HG03025 (cell line): ENCODE results near the gene SLC35G3.
"Not testable (repeated sequence)": the region's sequence is repeated elsewhere in the genome, so short reads cannot be mapped to it uniquely, and the experiment has no call there.

Source experiments
- ATAC-seq: cut with Tn5 transposase; IDR thresholded peaks from one replicate; pipeline ENCODE4 v1.9.1; 2021; ENCODE audit warnings: mild to moderate bottlenecking, moderate library complexity; ENCODE audit not compliant: unreplicated experiment, low FRiP score

SLC35G3 gene

GRCh38 chr17:35213412-35213940 lies 19.3 kb upstream of the SLC35G3 start:
- no peak for ATAC-seq

GRCh38 chr17:35212668-35213067 lies 18.5 kb upstream of the SLC35G3 start:
- no peak for ATAC-seq

GRCh38 chr17:35210741-35211140 lies 16.5 kb upstream of the SLC35G3 start:
- ATAC-seq, result no peak

GRCh38 chr17:35202582-35202981 lies 8.4 kb upstream of the SLC35G3 start:
- ATAC-seq, result not testable (repeated sequence)

- ATAC-seq, result not testable (repeated sequence)
Observed at GRCh38 chr17:35195062-35195461, 869 bp upstream of the SLC35G3 start.

- ATAC-seq, result no peak
Observed at GRCh38 chr17:35192708-35193107, 1.5 kb downstream of the SLC35G3 start.

- ATAC-seq, result no peak
Observed at GRCh38 chr17:35191001-35191695, 3.0 kb downstream of the SLC35G3 start.

GRCh38 chr17:35189291-35189690 lies 4.9 kb downstream of the SLC35G3 start:
- no peak for ATAC-seq

GRCh38 chr17:35188111-35188510 lies 6.1 kb downstream of the SLC35G3 start:
- ATAC-seq, result no peak

- ATAC-seq, result no peak
Observed at GRCh38 chr17:35187481-35187880, 6.7 kb downstream of the SLC35G3 start.

- ATAC-seq, result no peak
Observed at GRCh38 chr17:35185849-35186248, 8.3 kb downstream of the SLC35G3 start.

GRCh38 chr17:35184274-35184673 lies 9.9 kb downstream of the SLC35G3 start:
- ATAC-seq, result no peak

GRCh38 chr17:35183332-35183731 lies 10.9 kb downstream of the SLC35G3 start:
- no peak for ATAC-seq

GRCh38 chr17:35179379-35179778 lies 14.8 kb downstream of the SLC35G3 start:
- ATAC-seq, result not testable (repeated sequence)

- no peak for ATAC-seq
Observed at GRCh38 chr17:35176897-35177296, 17.3 kb downstream of the SLC35G3 start.

- ATAC-seq, result no peak
Observed at GRCh38 chr17:35175638-35176415, 18.4 kb downstream of the SLC35G3 start.

GRCh38 chr17:35174835-35175334 lies 19.3 kb downstream of the SLC35G3 start:
- ATAC-seq, result no peak

GRCh38 chr17:35172321-35172720 lies 21.9 kb downstream of the SLC35G3 start:
- not testable (repeated sequence) for ATAC-seq

GRCh38 chr17:35171834-35172233 lies 22.4 kb downstream of the SLC35G3 start:
- no peak for ATAC-seq

GRCh38 chr17:35170968-35171771 lies 23.0 kb downstream of the SLC35G3 start:
- no peak for ATAC-seq
